Stimulated activated CD8-positive, alpha-beta memory T cell treated with anti-CD3 and anti-CD28 coated beads, Interleukin-7, amount 100 ng/mL, for 1 hour (primary cell): ENCODE results near the gene PLA2G4B.

Experiments used
- DNase-seq, 2 donors: peaks; one replicate each; pipeline ENCODE4 v3.0.0-alpha.2; 2020; ENCODE audit warnings: low read depth in 2 of 2

PLA2G4B gene

GRCh38 chr15:41838400-41838897, at the start of gene PLA2G4B:
Gene PLA2G4B, plus strand, starts transcription at chr15:41838847. Its CDS starts 67 bp downstream, at chr15:41838914.
- no peak for DNase-seq

- no peak for DNase-seq
Measured at GRCh38 chr15:41789236-41789635, 49.4 kb upstream of the PLA2G4B start.

- DNase-seq, result no peak
Measured at GRCh38 chr15:41789662-41790061, 49.0 kb upstream of the PLA2G4B start.

- DNase-seq, result no peak
Measured at GRCh38 chr15:41790169-41790568, 48.5 kb upstream of the PLA2G4B start.

GRCh38 chr15:41790756-41791546, 47.7 kb upstream of the PLA2G4B start:
- DNase-seq, result no peak

- DNase-seq, result no peak
Measured at GRCh38 chr15:41791547-41791937, 47.1 kb upstream of the PLA2G4B start.

GRCh38 chr15:41792000-41792637, 46.5 kb upstream of the PLA2G4B start:
- no peak for DNase-seq

GRCh38 chr15:41794081-41794480, 44.6 kb upstream of the PLA2G4B start:
- DNase-seq, result no peak

GRCh38 chr15:41795996-41796856, 42.4 kb upstream of the PLA2G4B start:
- no peak for DNase-seq

GRCh38 chr15:41797201-41797944, 41.3 kb upstream of the PLA2G4B start:
- DNase-seq, result no peak

- no peak for DNase-seq
Measured at GRCh38 chr15:41798607-41799487, 39.8 kb upstream of the PLA2G4B start.

- DNase-seq, result no peak
Measured at GRCh38 chr15:41799488-41799805, 39.2 kb upstream of the PLA2G4B start.

- no peak for DNase-seq
Measured at GRCh38 chr15:41801185-41801584, 37.5 kb upstream of the PLA2G4B start.

GRCh38 chr15:41801850-41802455, 36.7 kb upstream of the PLA2G4B start:
- no peak for DNase-seq

- DNase-seq, result no peak
Measured at GRCh38 chr15:41804361-41804760, 34.3 kb upstream of the PLA2G4B start.

- DNase-seq, result no peak
Measured at GRCh38 chr15:41804916-41805666, 33.6 kb upstream of the PLA2G4B start.

- DNase-seq, result no peak
Measured at GRCh38 chr15:41805711-41806110, 32.9 kb upstream of the PLA2G4B start.

GRCh38 chr15:41806291-41807181, 32.1 kb upstream of the PLA2G4B start:
- DNase-seq, result no peak
